Stomach smooth muscle (tissue), 2 donors: ENCODE data around the gene SYN1.

Experiments used
- H3K27ac ChIP-seq: one replicate; pipeline ENCODE4 v1.7.0; 2013; ENCODE audit warnings: mild to moderate bottlenecking, low read length, inconsistent platforms
- H3K27me3 ChIP-seq, 2 donors: one replicate each; pipeline ENCODE4 v1.7.0; 2013; ENCODE audit warnings: low read length in 2 of 2; ENCODE audit not compliant: insufficient read depth in 2 of 2, control insufficient read depth in 1 of 2
- H3K36me3 ChIP-seq, 2 donors: one replicate each; pipeline ENCODE4 v1.7.0; 2013; ENCODE audit warnings: low read length in 2 of 2; ENCODE audit not compliant: control insufficient read depth in 2 of 2, insufficient read depth in 2 of 2
- H3K4me1 ChIP-seq: one replicate; pipeline ENCODE4 v1.7.0; 2013; ENCODE audit warnings: low read length; ENCODE audit not compliant: control insufficient read depth, insufficient read depth
- H3K4me3 ChIP-seq, 2 donors: one replicate each; pipeline ENCODE4 v1.7.0; 2013; ENCODE audit warnings: low read length in 2 of 2
- H3K9ac ChIP-seq, 2 donors: one replicate each; pipeline ENCODE4 v1.7.0; 2013; ENCODE audit warnings: low read length in 2 of 2, mild to moderate bottlenecking in 1 of 2
- H3K9me3 ChIP-seq, 2 donors: one replicate each; pipeline ENCODE4 v1.7.0; 2013; ENCODE audit warnings: low read length in 2 of 2; ENCODE audit not compliant: control insufficient read depth in 2 of 2
- donor health status: healthy.
- donor health status: Pancreatic carcinoma.

The SYN1 gene

GRCh38 chrX:47523713-47524166, 95.9 kb downstream of the SYN1 start:
- peaks cover 0 to 4% of the 10 kb centered on the region in 2 donors for H3K9me3 ChIP-seq
- H3K36me3 ChIP-seq, result no peaks in the 10 kb centered on the region
- no peaks in the 10 kb centered on the region for H3K4me1 ChIP-seq
- no peak overlapping the region for H3K27ac ChIP-seq
- H3K4me3 ChIP-seq, result peak overlapping the region; percentile 31 to 68
- peak overlapping the region; percentile 36 to 48 for H3K9ac ChIP-seq
- peaks cover 0 to 3% of the 10 kb centered on the region in 2 donors for H3K27me3 ChIP-seq

- Histone ChIP-seq H3K9me3 (peaks cover 0 to 4% of the 10 kb centered on the region in 2 donors), H3K27me3 (peaks cover 0 to 6% of the 10 kb centered on the region in 2 donors), H3K36me3 (no peaks in the 10 kb centered on the region), H3K4me3 (peak overlapping the region; percentile 49 to 68), H3K4me1 (no peaks in the 10 kb centered on the region), H3K9ac (peak overlapping the region; percentile 48 to 55), H3K27ac (no peak overlapping the region)
Measured at GRCh38 chrX:47523297-47523696, 96.4 kb downstream of the SYN1 start.
